Loucy (cell line): ENCODE measurements around the gene ERAL1.

Experiments
- EZH2phosphoT487 ChIP-seq: fragments of 200-600 bp; IDR thresholded peaks from 2 replicates; pipeline ENCODE4 v1.6.1; 2018; ENCODE audit warnings: antibody characterized with exemption, mild to moderate bottlenecking, moderate library complexity, borderline replicate concordance
- TF ChIP-seq, protein P1 (sequence below): fragments of 200-600 bp; sonication (generic); conservative IDR thresholded peaks from 2 replicates; pipeline ENCODE4 v1.5.1; 2014; ENCODE audit warnings: mild to moderate bottlenecking, antibody characterized with exemption, low read length

- TF ChIP-seq, protein P1, sequence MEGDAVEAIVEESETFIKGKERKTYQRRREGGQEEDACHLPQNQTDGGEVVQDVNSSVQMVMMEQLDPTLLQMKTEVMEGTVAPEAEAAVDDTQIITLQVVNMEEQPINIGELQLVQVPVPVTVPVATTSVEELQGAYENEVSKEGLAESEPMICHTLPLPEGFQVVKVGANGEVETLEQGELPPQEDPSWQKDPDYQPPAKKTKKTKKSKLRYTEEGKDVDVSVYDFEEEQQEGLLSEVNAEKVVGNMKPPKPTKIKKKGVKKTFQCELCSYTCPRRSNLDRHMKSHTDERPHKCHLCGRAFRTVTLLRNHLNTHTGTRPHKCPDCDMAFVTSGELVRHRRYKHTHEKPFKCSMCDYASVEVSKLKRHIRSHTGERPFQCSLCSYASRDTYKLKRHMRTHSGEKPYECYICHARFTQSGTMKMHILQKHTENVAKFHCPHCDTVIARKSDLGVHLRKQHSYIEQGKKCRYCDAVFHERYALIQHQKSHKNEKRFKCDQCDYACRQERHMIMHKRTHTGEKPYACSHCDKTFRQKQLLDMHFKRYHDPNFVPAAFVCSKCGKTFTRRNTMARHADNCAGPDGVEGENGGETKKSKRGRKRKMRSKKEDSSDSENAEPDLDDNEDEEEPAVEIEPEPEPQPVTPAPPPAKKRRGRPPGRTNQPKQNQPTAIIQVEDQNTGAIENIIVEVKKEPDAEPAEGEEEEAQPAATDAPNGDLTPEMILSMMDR = no peak
- no peak for TF ChIP-seq EZH2phosphoT487
Measured at GRCh38 chr17:28892024-28892423, 37.2 kb downstream of the ERAL1 start.
